Measurements from ENCODE around the gene SEMA3C.
A peak's percentile ranks its signal among the peaks of the same experiment; 100 is the strongest.

The SEMA3C gene

DNA sequence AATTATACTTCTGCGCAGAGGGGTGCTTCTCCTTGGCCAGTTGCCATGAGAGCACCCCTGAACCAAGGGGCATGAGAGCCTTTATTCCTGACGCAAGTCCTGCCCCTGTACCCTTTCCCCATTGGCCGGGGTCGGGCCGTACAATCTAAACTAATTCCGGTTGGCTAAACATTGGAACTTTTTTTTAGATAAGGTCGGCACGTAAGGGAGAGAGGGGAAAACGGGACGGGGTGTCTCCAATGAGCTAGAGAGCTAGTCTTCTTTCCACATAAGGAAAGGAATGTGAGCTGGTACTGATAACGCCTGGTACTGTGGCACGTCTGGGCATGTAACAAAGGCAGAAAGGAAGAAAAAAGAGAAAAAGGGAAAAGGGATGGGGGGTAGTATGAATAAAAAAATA, 183.5 kb downstream of the SEMA3C start:
- TF ChIP-seq, protein P1, sequence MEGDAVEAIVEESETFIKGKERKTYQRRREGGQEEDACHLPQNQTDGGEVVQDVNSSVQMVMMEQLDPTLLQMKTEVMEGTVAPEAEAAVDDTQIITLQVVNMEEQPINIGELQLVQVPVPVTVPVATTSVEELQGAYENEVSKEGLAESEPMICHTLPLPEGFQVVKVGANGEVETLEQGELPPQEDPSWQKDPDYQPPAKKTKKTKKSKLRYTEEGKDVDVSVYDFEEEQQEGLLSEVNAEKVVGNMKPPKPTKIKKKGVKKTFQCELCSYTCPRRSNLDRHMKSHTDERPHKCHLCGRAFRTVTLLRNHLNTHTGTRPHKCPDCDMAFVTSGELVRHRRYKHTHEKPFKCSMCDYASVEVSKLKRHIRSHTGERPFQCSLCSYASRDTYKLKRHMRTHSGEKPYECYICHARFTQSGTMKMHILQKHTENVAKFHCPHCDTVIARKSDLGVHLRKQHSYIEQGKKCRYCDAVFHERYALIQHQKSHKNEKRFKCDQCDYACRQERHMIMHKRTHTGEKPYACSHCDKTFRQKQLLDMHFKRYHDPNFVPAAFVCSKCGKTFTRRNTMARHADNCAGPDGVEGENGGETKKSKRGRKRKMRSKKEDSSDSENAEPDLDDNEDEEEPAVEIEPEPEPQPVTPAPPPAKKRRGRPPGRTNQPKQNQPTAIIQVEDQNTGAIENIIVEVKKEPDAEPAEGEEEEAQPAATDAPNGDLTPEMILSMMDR (IDR thresholded peaks at IDR 0.05), result no peak

DNA sequence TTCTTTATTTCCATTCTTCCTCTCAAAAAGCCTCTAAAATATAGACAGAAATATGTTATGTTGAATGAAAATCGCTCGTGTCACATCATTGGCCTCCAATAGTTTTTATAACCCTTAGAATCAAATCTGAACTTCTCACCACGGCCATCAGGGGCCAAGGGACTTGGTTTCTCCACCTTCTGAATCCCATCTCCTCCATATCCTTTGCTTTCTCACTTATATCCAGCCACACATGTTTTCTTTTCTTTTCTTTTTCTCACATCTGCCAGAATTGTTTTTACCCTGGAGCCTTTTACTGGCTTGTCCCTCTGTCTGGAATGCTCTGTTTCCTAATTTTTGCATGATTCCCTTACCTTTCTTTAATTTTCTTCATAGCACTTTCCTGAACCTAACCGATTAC, 184.8 kb downstream of the SEMA3C start:
- TF ChIP-seq, protein P1 (IDR thresholded peaks at IDR 0.05), result no peak

DNA sequence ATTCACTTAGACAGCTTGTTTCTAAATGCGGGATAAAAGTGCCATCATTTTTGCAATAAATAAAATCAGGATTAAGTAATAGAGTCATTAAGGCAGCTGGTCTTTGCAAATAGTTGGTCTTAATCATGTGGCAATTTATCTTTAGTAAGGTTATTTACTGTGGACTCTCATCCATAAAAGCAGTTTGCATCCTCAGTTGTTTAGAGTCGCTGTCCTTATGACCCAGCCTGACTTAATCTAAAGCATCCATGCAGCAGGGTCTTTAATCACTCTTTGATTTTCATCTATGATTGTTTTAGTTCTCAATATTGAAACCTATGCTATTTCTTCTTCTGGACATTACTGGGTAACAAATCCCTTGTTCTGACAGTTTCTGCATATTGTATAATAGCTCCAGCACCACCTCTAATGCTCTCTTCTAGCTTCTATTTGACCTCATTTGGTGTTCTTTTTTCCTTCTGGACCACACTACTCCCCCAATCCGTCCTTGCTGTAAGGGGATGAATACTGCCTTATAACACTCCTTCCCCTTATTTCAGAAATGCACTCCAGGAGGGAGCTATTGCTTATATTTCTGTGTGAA, 185.4 kb downstream of the SEMA3C start:
- TF ChIP-seq, protein P1 (IDR thresholded peaks at IDR 0.05), result no peak

DNA sequence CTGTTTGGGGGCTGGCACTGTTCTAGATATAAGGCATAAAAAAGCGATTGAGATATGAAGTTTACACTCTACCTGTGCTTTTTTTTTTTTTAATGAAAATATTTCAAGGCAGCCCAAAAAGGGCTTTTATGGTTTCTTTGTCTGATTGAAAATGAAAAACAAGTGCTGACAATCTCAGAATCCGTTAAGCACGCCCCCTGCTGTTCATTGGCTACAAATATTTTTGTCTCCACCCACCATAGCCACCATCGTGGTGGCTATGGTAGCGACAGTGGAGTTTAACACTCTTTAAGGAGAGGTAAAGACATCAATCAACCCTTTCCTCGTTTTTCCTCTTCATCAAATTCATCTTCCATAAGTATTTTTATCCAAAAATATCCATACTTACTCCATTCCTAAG, 186.2 kb downstream of the SEMA3C start:
- TF ChIP-seq, protein P1 (IDR thresholded peaks at IDR 0.05), result peak; percentile 52; the same call in 1 of the 2 replicates

DNA sequence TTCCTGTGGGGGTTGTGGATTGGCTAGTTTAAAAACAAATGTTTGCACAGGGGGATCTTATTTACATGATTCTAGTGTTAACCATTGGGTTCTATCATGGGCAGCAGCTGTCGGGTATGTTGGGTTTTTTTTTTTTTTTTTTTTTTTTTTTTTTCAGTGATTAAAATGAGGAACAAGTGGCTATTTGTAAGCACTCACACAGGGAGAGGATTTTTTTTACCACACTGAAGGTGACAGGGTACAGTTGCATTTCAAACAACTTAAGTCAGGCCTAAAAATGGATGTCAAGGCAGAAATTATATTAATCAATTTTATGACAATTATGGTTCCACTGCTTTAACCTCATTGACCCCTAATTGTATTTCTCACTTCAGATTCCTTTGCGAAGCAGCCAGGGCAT, 187.6 kb downstream of the SEMA3C start:
- TF ChIP-seq, protein P1 (IDR thresholded peaks at IDR 0.05), result no peak

DNA sequence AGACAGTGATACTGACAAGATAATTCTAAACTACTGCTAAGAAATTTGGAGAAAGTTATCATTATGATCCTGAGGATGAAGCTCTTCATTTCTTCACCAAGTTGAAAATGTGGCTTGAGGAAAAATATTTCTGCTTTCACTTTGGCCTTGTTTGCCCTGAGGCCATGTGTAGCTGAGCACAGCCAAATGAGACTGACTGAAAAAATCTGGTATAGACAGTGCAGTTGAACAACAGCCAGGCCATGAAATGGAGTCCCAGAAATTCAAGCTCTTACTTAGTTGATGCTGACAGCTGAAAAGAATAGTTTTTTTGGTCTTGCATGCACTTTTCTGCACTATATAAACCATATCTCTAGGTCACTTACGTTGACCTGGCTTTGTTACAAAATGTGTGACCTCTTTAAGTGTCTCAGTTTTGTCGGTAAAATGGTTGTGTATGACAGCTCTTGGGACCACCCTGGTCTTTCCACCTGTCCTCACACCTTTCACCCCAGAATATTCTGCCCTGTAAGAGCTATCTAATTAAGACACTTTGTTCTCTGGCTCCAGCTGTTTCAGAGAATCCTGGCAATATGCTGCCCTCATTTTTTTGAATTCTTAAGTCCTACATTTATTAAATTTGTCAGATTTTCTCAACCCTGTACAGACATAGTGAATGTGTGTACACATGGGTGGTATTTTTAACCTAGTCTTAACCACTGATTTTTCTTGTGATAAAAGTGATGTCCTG, 189.1 kb downstream of the SEMA3C start:
- TF ChIP-seq, protein P1 (IDR thresholded peaks at IDR 0.05), result no peak

DNA sequence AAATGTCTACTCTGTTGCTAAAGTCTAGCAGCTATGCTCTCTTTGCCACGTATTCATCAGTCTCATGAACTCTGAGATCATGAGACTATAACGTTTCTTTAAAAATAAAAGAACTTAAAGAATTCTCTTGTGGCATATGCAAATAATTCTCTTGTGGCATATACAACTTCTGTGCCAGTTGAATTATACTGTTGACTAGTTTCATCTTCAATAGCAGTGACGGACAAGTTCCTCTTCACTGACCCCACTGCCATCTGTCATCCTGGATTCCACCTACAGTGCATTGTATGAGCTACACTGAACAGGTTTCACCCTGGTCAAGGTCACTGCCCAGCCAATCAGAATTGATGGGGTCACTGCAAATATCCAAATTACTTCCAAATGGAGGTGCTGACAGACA, 192.2 kb downstream of the SEMA3C start:
- TF ChIP-seq, protein P1 (IDR thresholded peaks at IDR 0.05), result no peak
